ENCODE results near the gene GPR33. TPM values are rescaled to one million over a fixed set of nuclear protein-coding genes. Genes with fewer than 3 reads are reported as not detected.
"Not testable (repeated sequence)": the region's sequence is repeated elsewhere in the genome, so short reads cannot be mapped to it uniquely, and the experiment has no call there.

The GPR33 gene
- polyA plus RNA-seq, 1 of the 3 experiments (the other 2 are of a cell fraction): not detected

DNA sequence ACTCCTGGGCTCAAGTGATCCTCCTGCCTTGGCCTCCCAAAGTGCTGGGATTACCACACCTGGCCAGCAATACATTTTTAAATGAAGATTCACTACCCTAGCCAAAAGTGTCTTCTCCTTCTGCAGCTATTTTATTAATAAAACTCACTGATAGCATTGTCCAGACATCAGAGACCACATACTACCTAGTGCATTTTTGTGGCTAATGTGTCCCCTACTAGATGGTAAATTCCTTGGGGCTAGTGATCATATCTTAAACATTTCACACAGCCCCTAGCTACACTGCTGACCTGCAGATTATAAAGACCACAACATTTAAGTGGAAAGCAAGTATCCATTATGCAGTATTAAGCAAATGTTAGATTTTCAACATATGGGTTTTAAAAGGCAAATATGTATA, 47.6 kb downstream of the GPR33 start:
- no peaks in the 10 kb centered on the region for H3K9me3 ChIP-seq

DNA sequence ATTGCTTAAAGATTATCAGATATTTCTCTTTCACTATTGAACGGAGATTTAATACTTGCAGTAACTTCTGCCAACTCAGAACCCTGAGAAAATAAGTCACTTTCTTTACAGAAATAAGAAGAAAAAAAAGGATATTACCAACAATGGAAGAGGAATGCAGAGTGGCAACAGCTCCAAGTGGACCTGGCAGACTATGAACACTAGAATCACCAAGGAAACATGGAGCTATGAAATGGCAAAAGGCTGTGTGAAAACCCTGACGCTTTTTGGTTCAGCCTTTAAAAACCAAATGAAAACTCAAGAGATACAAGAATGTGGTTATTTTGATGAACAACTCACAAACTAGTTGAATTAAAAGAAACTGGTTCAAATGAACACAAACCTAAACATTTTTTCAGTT, 48.3 kb downstream of the GPR33 start:
- H3K79me2 ChIP-seq (ENCODE audit: insufficient read depth): no peaks in the 10 kb centered on the region
- no peaks in the 10 kb centered on the region for H3F3A ChIP-seq (replicated peaks; ENCODE audit: insufficient read depth)
- no peaks in the 10 kb centered on the region; a peak in 1 of 4 replicates for H3K4me1 ChIP-seq (ENCODE audit: control insufficient read depth in 1 of 2, insufficient read depth in 2 of 2, low read depth in 1 of 2, low read length in 1 of 2)
- no peak overlapping the region for H2AFZ ChIP-seq (ENCODE audit: low read depth)
- no peaks in the 10 kb centered on the region for H3K9me2 ChIP-seq
- H4K20me1 ChIP-seq (ENCODE audit: insufficient read depth): no peaks in the 10 kb centered on the region
- H3K27me3 ChIP-seq (ENCODE audit: insufficient read depth): no peaks in the 10 kb centered on the region
- TF ChIP-seq REST (IDR thresholded peaks at IDR 0.05; ENCODE audit: low read depth, low read length): no peak
- TF ChIP-seq CHD2 (IDR thresholded peaks at IDR 0.05; ENCODE audit: low read length, partially characterized antibody): no peak
- TF ChIP-seq GATA2 (CRISPR knock-in tag; IDR thresholded peaks at IDR 0.05): no peak
- no peak for TF ChIP-seq IRF3 (IDR thresholded peaks at IDR 0.05; ENCODE audit: low read depth, low read length)
- TF ChIP-seq FOXJ3 (CRISPR knock-in tag; IDR thresholded peaks at IDR 0.05): no peak
- no peak for TF ChIP-seq GABPA (IDR thresholded peaks at IDR 0.05; ENCODE audit: low read depth)
- TF ChIP-seq, protein P1, sequence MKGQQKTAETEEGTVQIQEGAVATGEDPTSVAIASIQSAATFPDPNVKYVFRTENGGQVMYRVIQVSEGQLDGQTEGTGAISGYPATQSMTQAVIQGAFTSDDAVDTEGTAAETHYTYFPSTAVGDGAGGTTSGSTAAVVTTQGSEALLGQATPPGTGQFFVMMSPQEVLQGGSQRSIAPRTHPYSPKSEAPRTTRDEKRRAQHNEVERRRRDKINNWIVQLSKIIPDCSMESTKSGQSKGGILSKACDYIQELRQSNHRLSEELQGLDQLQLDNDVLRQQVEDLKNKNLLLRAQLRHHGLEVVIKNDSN (IDR thresholded peaks at IDR 0.05; ENCODE audit: borderline replicate concordance, low read depth): no peak
- no peak for TF ChIP-seq RFX5 (IDR thresholded peaks at IDR 0.05; ENCODE audit: low read length)
- TF ChIP-seq EZH2phosphoT487 (IDR thresholded peaks at IDR 0.05; ENCODE audit: borderline replicate concordance, low read depth): no peak
- TF ChIP-seq, protein P2, sequence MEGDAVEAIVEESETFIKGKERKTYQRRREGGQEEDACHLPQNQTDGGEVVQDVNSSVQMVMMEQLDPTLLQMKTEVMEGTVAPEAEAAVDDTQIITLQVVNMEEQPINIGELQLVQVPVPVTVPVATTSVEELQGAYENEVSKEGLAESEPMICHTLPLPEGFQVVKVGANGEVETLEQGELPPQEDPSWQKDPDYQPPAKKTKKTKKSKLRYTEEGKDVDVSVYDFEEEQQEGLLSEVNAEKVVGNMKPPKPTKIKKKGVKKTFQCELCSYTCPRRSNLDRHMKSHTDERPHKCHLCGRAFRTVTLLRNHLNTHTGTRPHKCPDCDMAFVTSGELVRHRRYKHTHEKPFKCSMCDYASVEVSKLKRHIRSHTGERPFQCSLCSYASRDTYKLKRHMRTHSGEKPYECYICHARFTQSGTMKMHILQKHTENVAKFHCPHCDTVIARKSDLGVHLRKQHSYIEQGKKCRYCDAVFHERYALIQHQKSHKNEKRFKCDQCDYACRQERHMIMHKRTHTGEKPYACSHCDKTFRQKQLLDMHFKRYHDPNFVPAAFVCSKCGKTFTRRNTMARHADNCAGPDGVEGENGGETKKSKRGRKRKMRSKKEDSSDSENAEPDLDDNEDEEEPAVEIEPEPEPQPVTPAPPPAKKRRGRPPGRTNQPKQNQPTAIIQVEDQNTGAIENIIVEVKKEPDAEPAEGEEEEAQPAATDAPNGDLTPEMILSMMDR (IDR thresholded peaks at IDR 0.05): no peak
- TF ChIP-seq TEAD4 (IDR thresholded peaks at IDR 0.05; ENCODE audit: borderline replicate concordance, insufficient read depth): no peak
- no peak overlapping the region for H3K4me3 ChIP-seq (ENCODE audit: low read depth in 2 of 2, low read length in 1 of 2)
- H3K27ac ChIP-seq (ENCODE audit: low read depth in 2 of 2, low read length in 1 of 2): no peak overlapping the region
- H3K9me3 ChIP-seq: no peaks in the 10 kb centered on the region
- WGBS (ENCODE audit: low lambda C conversion rate): 94% methylated on average over 2 of the region's 2 CpGs
- no peak overlapping the region for H3K9ac ChIP-seq
- POLR2A ChIA-PET: no interaction called here
- CTCF ChIA-PET: no interaction called here
- peaks cover 0 to 10% of the 10 kb centered on the region in 2 experiments for H3K36me3 ChIP-seq (replicated peaks in 1 of 2; ENCODE audit: control insufficient read depth in 1 of 2, insufficient read depth in 2 of 2, low read length in 1 of 2)
- DNase-seq: no peak
- no peak overlapping the region for H3K4me2 ChIP-seq

More for the DNA sequence above, 47.6 kb downstream of the GPR33 start:
- DNase-seq: no peak
- CTCF ChIA-PET: no interaction called here
- Histone ChIP-seq H3F3A (replicated peaks; ENCODE audit: insufficient read depth) (no peaks in the 10 kb centered on the region), H3K79me2 (ENCODE audit: insufficient read depth) (no peaks in the 10 kb centered on the region), H3K4me1 (ENCODE audit: control insufficient read depth in 1 of 2, insufficient read depth in 2 of 2, low read depth in 1 of 2, low read length in 1 of 2) (no peaks in the 10 kb centered on the region; a peak in 1 of 4 replicates), H4K20me1 (ENCODE audit: insufficient read depth) (no peaks in the 10 kb centered on the region), H3K9ac (no peak overlapping the region), H2AFZ (ENCODE audit: low read depth) (no peak overlapping the region), H3K27ac (ENCODE audit: low read depth in 2 of 2, low read length in 1 of 2) (no peak overlapping the region), H3K36me3 (replicated peaks in 1 of 2; ENCODE audit: control insufficient read depth in 1 of 2, insufficient read depth in 2 of 2, low read length in 1 of 2) (peaks cover 0 to 13% of the 10 kb centered on the region in 2 experiments), H3K27me3 (ENCODE audit: insufficient read depth) (no peaks in the 10 kb centered on the region), H3K4me3 (ENCODE audit: low read depth in 2 of 2, low read length in 1 of 2) (no peak overlapping the region), H3K4me2 (no peak overlapping the region), H3K9me2 (no peaks in the 10 kb centered on the region)
- POLR2A ChIA-PET: no interaction called here
- no peak for TF ChIP-seq TAF1 (IDR thresholded peaks at IDR 0.05; ENCODE audit: borderline replicate concordance, low read depth, low read length)

GRCh38 chr14:31437045-31437691, 50.7 kb downstream of the GPR33 start:
- H3K4me3 ChIP-seq (ENCODE audit: low read depth in 2 of 2, low read length in 1 of 2); H2AFZ ChIP-seq (ENCODE audit: low read depth); CTCF ChIA-PET; DNase-seq; H3K27ac ChIP-seq (ENCODE audit: low read depth in 2 of 2, low read length in 1 of 2); H3F3A ChIP-seq (replicated peaks; ENCODE audit: insufficient read depth); H4K20me1 ChIP-seq (ENCODE audit: insufficient read depth); H3K4me2 ChIP-seq; H3K9me3 ChIP-seq; H3K36me3 ChIP-seq (replicated peaks in 1 of 2; ENCODE audit: control insufficient read depth in 1 of 2, insufficient read depth in 2 of 2, low read length in 1 of 2); POLR2A ChIA-PET; H3K4me1 ChIP-seq (ENCODE audit: control insufficient read depth in 1 of 2, insufficient read depth in 2 of 2, low read depth in 1 of 2, low read length in 1 of 2); H3K79me2 ChIP-seq (ENCODE audit: insufficient read depth); H3K9ac ChIP-seq; H3K27me3 ChIP-seq (ENCODE audit: insufficient read depth); H3K9me2 ChIP-seq: not testable (repeated sequence)
- no CpG with 5 or more reads among the region's 45 CpGs for WGBS (ENCODE audit: low lambda C conversion rate)
